Activated CD8-positive, alpha-beta memory T cell treated with anti-CD3 and anti-CD28 coated beads, Interleukin-2, amount 50 U/mL, for 24 hours (primary cell): ENCODE measurements around the gene CORO2B.
A peak's percentile ranks its signal among the peaks of the same experiment; 100 is the strongest.

ENCODE experiments used
- DNase-seq: peaks from one replicate; pipeline ENCODE4 v3.0.0-alpha.2; 2020; ENCODE audit errors: extremely low read depth

CORO2B gene

GRCh38 chr15:68554721-68555678, 23.8 kb upstream of the CORO2B start:
- no peak for DNase-seq

- DNase-seq: no peak
Observed at GRCh38 chr15:68555679-68556037, 23.1 kb upstream of the CORO2B start.

- DNase-seq: no peak
Observed at GRCh38 chr15:68556139-68556990, 22.4 kb upstream of the CORO2B start.

DNA sequence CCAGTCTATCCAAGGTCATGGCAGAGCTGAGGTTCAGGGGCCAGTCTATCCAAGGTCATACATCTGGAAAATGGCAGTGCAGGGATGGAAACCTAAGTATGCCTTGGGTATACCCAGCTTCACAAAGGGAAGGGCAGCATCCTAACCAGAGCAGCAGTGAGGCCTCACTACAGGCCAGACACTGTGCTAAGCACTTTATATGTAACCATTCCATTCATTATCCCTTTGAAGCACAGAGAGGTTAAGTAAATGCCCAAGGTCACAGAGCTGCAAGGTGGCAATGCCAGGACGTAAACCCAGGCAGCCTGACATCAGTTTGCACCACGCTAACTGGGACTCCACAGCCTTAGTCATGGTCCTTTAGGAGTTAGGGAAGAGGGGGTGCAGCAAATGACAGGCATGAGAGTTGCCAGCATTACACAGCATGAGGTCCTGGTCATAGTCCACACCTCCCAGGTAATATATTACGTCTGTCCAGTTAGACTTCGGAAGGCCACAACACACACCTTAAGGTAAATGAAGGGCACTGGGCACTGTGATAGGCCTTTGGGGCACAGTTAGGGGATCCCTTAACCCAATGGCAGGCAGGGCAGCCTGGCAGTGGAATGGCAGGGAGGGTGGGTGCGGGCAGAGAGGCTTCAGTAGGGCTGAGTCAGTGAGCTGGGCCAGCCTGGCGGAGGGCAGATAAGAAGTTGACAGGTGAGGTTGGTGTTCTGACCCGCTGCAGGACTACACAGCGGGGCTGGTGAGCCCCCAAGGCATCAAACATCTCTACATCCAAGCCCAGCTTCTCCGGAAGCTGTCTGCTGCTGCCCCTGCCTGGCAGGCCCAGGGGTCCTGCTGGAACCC, 21.1 kb upstream of the CORO2B start:
- no peak for DNase-seq

DNA sequence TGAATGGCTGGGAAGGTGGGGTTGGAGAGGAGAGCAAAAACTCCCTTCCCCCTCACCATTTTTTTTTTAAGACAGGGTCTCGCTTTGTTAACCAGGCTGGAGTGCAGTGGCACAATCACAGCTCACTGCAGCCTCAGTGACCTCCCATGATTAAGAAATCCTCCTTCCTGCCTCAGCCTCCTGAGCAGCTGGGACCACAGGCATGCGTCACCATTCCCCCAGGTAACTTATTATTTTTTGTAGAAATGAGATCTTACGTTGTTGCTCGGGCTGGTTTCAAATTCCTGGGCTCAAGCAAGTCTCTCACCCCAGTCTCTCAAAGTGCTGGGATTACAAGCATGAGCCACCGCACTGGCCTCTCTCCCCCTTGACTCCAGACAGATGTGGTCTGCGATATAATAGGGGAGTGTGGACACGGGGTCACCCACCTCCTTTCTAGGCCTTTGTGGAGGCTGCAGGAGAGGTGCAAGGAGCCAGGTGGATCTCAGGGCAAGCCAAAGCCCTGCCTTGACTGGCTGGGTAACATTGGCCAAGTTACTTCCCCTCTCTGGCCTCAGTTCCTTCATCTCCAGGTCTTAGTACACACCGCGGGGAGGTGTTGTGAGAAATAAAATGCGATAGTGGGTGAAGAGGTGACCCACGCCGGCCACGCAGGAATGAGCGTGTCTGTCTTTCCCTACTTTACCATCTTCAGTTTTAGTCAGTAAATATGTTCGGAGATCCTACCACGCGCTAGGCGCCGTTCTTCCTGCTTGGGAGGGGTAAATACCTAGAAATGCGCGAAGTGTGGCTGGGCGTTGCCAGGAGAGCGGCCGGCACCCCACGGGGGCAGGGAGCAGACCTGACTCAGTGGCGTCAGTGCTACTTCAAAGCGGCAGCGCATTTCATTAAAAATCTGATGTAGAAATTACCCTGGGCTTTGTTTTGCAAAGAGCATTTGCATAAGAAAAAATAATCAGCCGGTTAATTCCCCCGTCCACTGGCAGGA, 20.2 kb upstream of the CORO2B start:
- no peak for DNase-seq

DNA sequence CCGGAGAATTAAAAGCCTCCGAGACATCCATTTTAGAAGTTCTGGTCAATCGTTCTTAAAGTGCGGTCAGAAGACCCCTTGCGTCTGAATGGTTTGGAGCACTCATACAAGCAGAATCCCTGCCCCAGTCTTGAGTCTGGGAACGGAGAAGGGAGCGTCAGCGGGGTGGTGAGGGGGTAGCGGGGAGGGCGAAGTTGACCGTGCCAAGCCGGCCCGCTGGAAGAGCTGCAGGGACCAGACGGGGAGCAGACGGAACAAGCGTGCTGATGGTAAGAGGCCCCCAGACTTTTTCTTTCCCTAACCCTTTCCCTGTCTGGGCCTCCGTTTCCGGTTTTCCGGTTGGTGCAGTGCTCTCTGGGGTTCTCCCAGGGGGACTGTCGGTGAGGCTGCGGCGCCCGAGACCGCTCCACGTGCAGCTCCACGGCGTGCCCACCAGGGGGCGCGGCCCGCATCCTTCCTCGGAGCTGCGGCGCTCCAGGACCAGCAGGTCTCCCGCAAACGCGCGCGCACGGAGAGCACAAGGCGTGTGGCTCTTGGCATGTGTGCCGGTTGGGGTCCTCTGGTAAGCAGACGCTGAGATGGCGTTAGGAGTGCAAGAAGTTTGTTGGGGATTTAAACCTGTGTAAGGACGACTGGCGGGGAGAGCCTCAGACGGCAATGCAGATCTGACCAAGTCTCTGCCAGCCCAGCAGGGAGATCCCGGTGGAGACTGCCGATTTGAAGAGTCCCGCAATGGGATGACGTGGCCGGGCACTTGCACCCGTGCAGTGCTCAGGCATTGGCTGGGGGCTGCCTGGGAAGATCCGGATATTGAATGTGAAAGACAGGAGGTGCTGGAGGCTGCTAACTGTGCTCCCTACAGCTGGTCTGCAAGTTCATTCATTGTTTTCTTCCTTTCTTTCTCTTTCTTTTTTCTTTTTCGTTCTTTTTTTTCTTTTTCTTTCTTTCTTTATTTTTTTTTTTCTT, 19.2 kb upstream of the CORO2B start:
- DNase-seq: peak; percentile 28

GRCh38 chr15:68560501-68561113, 18.2 kb upstream of the CORO2B start:
- DNase-seq: no peak

- no peak for DNase-seq
Observed at GRCh38 chr15:68561171-68561900, 17.5 kb upstream of the CORO2B start.

GRCh38 chr15:68561901-68562300, 16.9 kb upstream of the CORO2B start:
- no peak for DNase-seq

GRCh38 chr15:68564173-68564572, 14.6 kb upstream of the CORO2B start:
- no peak for DNase-seq

- no peak for DNase-seq
Observed at GRCh38 chr15:68565234-68565633, 13.6 kb upstream of the CORO2B start.

DNA sequence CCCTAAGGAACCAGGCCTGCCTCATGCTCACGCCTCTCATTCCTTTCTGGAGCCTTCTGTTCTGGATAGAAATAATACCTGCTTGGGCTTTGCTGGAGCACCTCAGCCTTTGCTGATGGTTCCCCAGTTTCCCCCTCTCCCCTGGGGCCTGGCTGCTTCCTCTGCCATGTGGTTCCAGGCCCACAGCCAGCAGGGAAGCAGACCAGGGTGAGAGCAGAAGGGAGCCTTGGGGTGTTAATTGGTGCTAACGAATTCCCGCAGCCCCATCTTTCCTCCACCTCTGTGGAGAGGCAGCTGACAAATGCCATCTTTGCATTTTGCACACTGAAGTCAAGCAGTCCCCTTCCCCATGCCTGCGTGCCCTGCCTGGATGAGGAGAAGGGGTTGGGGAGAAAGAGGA, 13.1 kb upstream of the CORO2B start:
- no peak for DNase-seq

DNA sequence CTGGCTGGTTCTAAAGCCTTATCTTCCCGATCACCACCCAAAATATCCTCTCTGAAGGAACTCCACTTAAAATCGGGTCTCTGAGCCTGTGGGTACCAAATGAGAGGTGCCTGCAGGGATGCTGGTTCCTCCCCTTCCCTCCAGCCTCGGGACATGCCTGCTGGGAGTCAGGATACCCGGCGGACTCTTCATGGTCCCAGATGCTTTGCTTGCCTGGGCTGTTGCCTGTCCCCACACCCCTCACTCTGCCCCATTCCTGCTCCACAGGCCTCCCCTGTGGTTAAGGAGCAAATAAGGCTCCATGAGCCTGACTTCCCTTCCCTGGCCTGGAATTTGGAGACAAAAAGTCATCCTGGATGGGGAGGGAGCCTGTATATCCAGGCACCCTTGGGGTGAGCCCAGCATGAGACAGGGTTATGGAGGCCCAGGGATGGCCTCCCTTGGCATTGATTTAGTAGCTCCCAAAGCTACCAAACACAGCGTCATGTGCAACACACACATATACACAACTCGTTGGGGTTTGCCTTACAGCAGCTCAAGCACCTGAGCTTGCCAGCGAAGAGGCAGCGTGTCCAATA, 12.3 kb upstream of the CORO2B start:
- DNase-seq: no peak

DNA sequence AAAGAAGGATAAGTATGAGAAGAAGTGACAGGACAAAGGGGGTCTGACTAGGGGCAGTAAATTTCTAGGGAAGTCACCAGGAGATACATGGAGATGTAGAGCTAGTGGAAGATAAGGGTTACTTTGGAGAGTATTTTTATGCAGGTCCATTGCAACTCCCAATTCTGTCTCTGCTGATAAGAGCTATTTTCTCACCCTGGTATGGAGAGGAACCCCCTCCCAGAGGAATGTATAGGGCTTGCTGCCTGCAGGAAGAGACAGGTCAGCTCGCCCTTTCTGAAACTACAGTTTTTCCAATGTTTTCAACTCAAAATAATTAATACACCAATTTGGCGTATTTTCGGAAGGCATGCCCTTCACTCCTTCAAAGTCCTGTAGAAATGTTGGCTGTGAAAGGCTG, 11.4 kb upstream of the CORO2B start:
- DNase-seq: no peak

GRCh38 chr15:68570974-68571373, 7.8 kb upstream of the CORO2B start:
- DNase-seq: no peak

DNA sequence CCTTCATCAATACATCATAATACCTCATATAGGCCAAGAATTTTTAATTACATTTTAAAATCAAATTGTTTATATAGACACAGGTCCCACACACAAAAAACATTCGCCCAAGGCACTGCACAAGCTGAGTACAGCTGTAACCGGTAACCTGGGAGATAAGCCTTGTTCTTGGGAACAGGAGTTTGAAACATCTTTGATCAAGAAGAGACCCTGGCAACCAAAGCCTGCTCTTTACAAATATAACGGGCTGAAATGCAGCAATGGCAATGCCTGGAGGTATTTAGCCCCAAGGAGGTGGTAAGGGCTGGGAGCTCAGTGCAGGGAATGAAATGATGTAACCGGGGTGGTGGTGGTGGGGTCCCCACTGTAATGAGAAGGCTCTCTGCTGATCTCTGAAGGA, 7.2 kb upstream of the CORO2B start:
- DNase-seq: no peak

DNA sequence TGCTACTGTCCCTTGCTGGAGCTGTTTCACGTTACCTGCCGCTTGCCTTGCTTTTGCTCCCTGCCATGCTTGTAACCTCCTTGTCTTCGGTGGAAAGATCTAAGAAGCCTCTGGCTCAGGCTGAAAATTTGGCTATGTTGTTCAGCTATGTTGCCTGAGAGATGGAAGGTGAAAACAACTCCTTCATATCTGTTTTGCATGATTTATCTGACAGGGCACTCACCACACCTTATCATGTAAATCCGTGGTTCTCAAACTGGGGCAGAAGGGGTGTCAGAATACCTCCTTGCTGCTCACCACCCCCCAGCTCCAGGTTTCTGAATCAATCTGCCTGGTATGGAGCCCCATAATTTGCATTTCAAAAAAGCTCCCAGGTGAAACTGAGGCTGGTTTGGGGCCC, 6.5 kb upstream of the CORO2B start:
- DNase-seq: no peak

DNA sequence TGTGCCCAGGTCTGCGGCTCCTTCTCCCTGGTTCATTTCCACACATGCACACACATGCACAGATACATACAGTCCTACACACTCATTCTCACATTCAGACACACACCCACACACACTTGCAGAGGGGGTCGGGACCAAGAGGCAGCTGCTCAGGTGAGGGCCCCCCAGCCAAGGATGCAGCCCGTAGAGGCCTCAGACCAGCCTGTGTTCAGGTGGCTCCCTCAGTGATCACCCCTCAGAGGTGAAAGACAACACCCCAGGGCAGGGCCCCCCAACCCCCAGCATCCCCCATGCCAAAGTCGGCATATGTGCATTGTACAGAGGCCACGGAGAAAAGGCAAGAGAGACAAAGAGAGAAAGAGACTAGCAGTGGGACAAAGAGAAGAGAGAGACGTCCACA, 5.9 kb upstream of the CORO2B start:
- no peak for DNase-seq
